Measurements from ENCODE around the gene ZC3H11A.

DNA sequence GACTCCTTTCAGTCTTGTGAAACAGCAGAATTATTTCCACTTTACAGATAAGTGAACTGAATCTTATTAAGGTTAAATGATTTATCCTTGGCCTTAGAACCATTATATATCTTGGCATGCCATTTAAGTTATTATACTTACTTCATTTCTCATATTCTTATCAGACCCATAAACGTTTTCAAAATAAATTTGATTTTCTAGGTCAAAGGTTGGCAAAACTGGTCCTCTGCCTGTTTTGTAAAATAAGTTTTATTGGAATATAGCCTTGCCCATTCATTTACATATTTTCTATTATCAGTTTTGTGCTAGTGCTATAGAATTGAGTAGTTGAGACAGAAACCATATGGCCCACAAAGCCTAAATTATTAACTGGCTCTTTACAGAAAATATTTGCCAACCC lies 33.1 kb downstream of the ZC3H11A start:
- TF ChIP-seq, protein P1, sequence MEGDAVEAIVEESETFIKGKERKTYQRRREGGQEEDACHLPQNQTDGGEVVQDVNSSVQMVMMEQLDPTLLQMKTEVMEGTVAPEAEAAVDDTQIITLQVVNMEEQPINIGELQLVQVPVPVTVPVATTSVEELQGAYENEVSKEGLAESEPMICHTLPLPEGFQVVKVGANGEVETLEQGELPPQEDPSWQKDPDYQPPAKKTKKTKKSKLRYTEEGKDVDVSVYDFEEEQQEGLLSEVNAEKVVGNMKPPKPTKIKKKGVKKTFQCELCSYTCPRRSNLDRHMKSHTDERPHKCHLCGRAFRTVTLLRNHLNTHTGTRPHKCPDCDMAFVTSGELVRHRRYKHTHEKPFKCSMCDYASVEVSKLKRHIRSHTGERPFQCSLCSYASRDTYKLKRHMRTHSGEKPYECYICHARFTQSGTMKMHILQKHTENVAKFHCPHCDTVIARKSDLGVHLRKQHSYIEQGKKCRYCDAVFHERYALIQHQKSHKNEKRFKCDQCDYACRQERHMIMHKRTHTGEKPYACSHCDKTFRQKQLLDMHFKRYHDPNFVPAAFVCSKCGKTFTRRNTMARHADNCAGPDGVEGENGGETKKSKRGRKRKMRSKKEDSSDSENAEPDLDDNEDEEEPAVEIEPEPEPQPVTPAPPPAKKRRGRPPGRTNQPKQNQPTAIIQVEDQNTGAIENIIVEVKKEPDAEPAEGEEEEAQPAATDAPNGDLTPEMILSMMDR (IDR thresholded peaks at IDR 0.05; ENCODE audit: extremely low read depth in 1 of 2, insufficient read depth in 1 of 2, low read depth in 1 of 2, low read length in 2 of 2): no peak
- TF ChIP-seq POLR2A (IDR thresholded peaks at IDR 0.05; ENCODE audit: low read depth, low read length) (no peak), EZH2 (IDR thresholded peaks at IDR 0.05; ENCODE audit: borderline replicate concordance, low read depth, low read length, severe bottlenecking) (no peak), POLR2AphosphoS5 (IDR thresholded peaks at IDR 0.05; ENCODE audit: insufficient read depth, low read depth, low read length) (no peak), JUN (IDR thresholded peaks at IDR 0.05; ENCODE audit: borderline replicate concordance, insufficient read depth, insufficient read length, low read depth) (no peak)
- TF ChIP-seq, protein P2, sequence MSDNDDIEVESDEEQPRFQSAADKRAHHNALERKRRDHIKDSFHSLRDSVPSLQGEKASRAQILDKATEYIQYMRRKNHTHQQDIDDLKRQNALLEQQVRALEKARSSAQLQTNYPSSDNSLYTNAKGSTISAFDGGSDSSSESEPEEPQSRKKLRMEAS (IDR thresholded peaks at IDR 0.05; ENCODE audit: insufficient read depth, insufficient read length): no peak

Data from endothelial cell of umbilical vein (primary cell).